Measurements from ENCODE around the gene ADAM33.
A peak's percentile ranks its signal among the peaks of the same experiment; 100 is the strongest.

ADAM33 gene

DNA sequence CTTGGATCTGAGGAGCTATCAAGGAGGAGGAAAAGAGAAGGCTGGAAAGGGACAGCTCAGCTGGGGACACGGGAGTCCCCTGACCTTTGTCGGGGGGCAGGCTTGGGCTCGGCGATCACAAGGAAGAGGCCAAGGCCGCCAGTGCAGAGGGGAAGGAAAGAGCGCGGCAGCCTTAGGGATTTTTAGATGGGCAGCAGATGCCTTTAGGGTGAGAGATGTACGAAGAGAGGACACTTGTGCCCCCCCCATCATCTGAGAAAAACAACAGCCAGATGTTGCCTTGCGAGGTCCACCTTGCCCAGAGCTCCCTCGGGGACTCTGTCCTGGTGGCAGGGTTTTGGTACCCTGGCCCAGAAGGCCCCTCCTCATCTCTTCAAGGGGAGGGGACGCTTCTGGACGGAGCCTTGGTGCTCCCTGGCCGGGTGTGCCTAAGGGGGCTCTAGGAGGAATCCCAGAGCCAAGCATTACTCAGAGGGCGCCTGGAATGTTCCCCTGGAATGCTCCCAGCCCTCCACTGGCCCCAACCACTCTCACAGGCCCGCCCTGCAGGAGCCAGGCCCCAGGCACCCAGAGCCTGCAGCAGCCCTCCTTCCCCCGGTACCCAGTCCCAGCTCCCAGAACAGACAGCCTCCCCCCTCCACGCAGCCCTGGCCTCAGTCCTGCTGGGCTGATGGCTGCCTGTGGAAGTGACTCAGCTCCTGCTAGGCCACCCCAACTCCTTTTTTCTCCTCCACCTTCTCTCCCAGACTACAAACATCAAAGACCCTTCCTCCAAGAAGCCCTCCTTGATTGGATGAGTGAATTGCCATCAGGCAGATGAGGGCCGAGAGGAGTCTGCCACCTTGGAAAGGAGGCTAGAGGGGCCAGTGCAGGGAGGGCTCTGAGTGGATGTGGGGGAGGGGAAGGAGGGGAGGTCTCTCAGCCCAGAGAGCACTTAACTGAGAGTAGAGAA is 1.8 kb downstream of the ADAM33 start:
- H3K9ac ChIP-seq (ENCODE audit: low read depth, low read length) = no peak overlapping the region
- no peaks in the 10 kb centered on the region for H3K36me3 ChIP-seq (ENCODE audit: control insufficient read depth, insufficient read depth, low read length)
- H3K4me3 ChIP-seq (ENCODE audit: low read depth, low read length) = no peak overlapping the region
- H3K4me1 ChIP-seq (ENCODE audit: control insufficient read depth, insufficient read depth, low read length) = peaks cover 11% of the 10 kb centered on the region
- peaks cover 26% of the 10 kb centered on the region for H3K27me3 ChIP-seq (ENCODE audit: control insufficient read depth, insufficient read depth, low read length)
- no peaks in the 10 kb centered on the region for H3K9me3 ChIP-seq (ENCODE audit: control insufficient read depth, insufficient read depth, low read length)

GRCh38 chr20:3678856-3679720 is 2.7 kb downstream of the ADAM33 start:
- Histone ChIP-seq H3K36me3 (ENCODE audit: control insufficient read depth, insufficient read depth, low read length) (no peaks in the 10 kb centered on the region), H3K27me3 (ENCODE audit: control insufficient read depth, insufficient read depth, low read length) (peaks cover 31% of the 10 kb centered on the region), H3K4me3 (ENCODE audit: low read depth, low read length) (no peak overlapping the region), H3K9me3 (ENCODE audit: control insufficient read depth, insufficient read depth, low read length) (no peaks in the 10 kb centered on the region), H3K9ac (ENCODE audit: low read depth, low read length) (no peak overlapping the region), H3K4me1 (ENCODE audit: control insufficient read depth, insufficient read depth, low read length) (peaks cover 2% of the 10 kb centered on the region)

DNA sequence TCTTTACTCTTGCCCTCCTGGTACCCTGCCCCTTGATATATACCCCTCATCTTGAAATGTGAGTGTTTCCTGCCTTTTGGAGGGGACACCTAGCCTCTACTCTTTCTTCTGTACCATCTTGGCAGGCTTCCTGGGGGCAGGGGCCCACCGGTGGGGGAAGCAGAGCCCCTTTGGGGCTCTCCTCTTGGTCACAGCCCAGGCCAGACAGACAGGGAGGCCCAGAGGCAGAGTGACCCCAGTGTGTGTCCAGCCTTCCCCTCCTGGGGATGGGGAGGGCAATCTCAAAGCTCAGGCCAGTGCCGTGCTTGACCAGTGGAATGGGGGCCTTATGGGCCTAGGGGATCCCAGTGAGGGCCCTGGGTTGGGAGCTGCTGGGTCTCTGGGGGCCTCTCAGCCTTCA is 3.6 kb downstream of the ADAM33 start:
- Histone ChIP-seq H3K4me1 (ENCODE audit: control insufficient read depth, insufficient read depth, low read length) (peaks cover 2% of the 10 kb centered on the region), H3K4me3 (ENCODE audit: low read depth, low read length) (no peak overlapping the region), H3K9me3 (ENCODE audit: control insufficient read depth, insufficient read depth, low read length) (no peaks in the 10 kb centered on the region), H3K27me3 (ENCODE audit: control insufficient read depth, insufficient read depth, low read length) (peaks cover 31% of the 10 kb centered on the region), H3K36me3 (ENCODE audit: control insufficient read depth, insufficient read depth, low read length) (no peaks in the 10 kb centered on the region), H3K9ac (ENCODE audit: low read depth, low read length) (no peak overlapping the region)

- no peak overlapping the region for H3K4me3 ChIP-seq (ENCODE audit: low read depth, low read length)
- H3K36me3 ChIP-seq (ENCODE audit: control insufficient read depth, insufficient read depth, low read length) = no peaks in the 10 kb centered on the region
- H3K27me3 ChIP-seq (ENCODE audit: control insufficient read depth, insufficient read depth, low read length) = peaks cover 34% of the 10 kb centered on the region
- no peak overlapping the region for H3K9ac ChIP-seq (ENCODE audit: low read depth, low read length)
- H3K4me1 ChIP-seq (ENCODE audit: control insufficient read depth, insufficient read depth, low read length) = peaks cover 2% of the 10 kb centered on the region
- H3K9me3 ChIP-seq (ENCODE audit: control insufficient read depth, insufficient read depth, low read length) = no peaks in the 10 kb centered on the region
Measured at GRCh38 chr20:3677733-3678132, 4.1 kb downstream of the ADAM33 start.

GRCh38 chr20:3674995-3675900 is 6.6 kb downstream of the ADAM33 start:
- no peaks in the 10 kb centered on the region for H3K9me3 ChIP-seq (ENCODE audit: control insufficient read depth, insufficient read depth, low read length)
- H3K36me3 ChIP-seq (ENCODE audit: control insufficient read depth, insufficient read depth, low read length) = no peaks in the 10 kb centered on the region
- no peak overlapping the region for H3K4me3 ChIP-seq (ENCODE audit: low read depth, low read length)
- H3K4me1 ChIP-seq (ENCODE audit: control insufficient read depth, insufficient read depth, low read length) = no peaks in the 10 kb centered on the region
- H3K27me3 ChIP-seq (ENCODE audit: control insufficient read depth, insufficient read depth, low read length) = peaks cover 39% of the 10 kb centered on the region
- H3K9ac ChIP-seq (ENCODE audit: low read depth, low read length) = no peak overlapping the region

GRCh38 chr20:3674447-3674846 is 7.4 kb downstream of the ADAM33 start:
- Histone ChIP-seq H3K4me1 (ENCODE audit: control insufficient read depth, insufficient read depth, low read length) (no peaks in the 10 kb centered on the region), H3K27me3 (ENCODE audit: control insufficient read depth, insufficient read depth, low read length) (peaks cover 39% of the 10 kb centered on the region), H3K9ac (ENCODE audit: low read depth, low read length) (no peak overlapping the region), H3K9me3 (ENCODE audit: control insufficient read depth, insufficient read depth, low read length) (no peaks in the 10 kb centered on the region), H3K36me3 (ENCODE audit: control insufficient read depth, insufficient read depth, low read length) (no peaks in the 10 kb centered on the region), H3K4me3 (ENCODE audit: low read depth, low read length) (no peak overlapping the region)

GRCh38 chr20:3673221-3674070 is 8.4 kb downstream of the ADAM33 start:
- peaks cover 39% of the 10 kb centered on the region for H3K27me3 ChIP-seq (ENCODE audit: control insufficient read depth, insufficient read depth, low read length)
- peak overlapping the region; percentile 48 for H3K4me3 ChIP-seq (ENCODE audit: low read depth, low read length)
- no peaks in the 10 kb centered on the region for H3K9me3 ChIP-seq (ENCODE audit: control insufficient read depth, insufficient read depth, low read length)
- no peaks in the 10 kb centered on the region for H3K4me1 ChIP-seq (ENCODE audit: control insufficient read depth, insufficient read depth, low read length)
- no peak overlapping the region for H3K9ac ChIP-seq (ENCODE audit: low read depth, low read length)
- no peaks in the 10 kb centered on the region for H3K36me3 ChIP-seq (ENCODE audit: control insufficient read depth, insufficient read depth, low read length)

DNA sequence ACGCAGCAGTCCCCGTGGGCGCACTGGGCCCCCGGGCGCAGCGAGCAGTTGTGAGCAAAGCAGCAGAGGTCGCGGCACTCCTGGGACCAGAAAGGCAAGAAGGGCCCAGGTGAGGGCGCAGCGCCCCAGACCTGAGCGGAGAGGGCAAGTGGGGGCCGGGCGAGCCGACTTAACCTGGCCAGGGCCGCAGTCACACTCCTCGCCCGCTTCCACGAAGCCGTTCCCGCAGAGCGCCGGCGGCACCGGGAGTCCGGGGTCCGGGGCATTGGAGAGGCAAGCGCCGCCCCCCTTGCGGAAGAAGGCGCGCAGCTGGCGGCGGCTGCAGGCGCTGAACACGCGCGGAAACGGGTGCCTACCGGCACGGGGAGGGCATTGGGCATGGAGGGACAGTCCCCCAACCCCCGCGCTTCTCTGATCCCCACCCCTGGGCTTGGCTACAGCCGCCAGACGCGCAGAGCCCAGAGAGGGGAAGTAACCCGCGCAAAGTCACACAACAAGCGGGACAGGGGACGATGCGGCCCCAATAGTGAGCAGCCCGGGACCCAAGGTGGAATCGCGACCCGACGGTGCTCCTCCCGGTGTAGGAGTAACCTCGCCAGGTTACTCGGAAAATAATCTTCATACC is 9.2 kb downstream of the ADAM33 start:
- Histone ChIP-seq H3K36me3 (ENCODE audit: control insufficient read depth, insufficient read depth, low read length) (no peaks in the 10 kb centered on the region), H3K4me3 (ENCODE audit: low read depth, low read length) (peak overlapping the region; percentile 48), H3K27me3 (ENCODE audit: control insufficient read depth, insufficient read depth, low read length) (peaks cover 36% of the 10 kb centered on the region), H3K4me1 (ENCODE audit: control insufficient read depth, insufficient read depth, low read length) (no peaks in the 10 kb centered on the region), H3K9me3 (ENCODE audit: control insufficient read depth, insufficient read depth, low read length) (no peaks in the 10 kb centered on the region), H3K9ac (ENCODE audit: low read depth, low read length) (peak overlapping the region; percentile 12)

DNA sequence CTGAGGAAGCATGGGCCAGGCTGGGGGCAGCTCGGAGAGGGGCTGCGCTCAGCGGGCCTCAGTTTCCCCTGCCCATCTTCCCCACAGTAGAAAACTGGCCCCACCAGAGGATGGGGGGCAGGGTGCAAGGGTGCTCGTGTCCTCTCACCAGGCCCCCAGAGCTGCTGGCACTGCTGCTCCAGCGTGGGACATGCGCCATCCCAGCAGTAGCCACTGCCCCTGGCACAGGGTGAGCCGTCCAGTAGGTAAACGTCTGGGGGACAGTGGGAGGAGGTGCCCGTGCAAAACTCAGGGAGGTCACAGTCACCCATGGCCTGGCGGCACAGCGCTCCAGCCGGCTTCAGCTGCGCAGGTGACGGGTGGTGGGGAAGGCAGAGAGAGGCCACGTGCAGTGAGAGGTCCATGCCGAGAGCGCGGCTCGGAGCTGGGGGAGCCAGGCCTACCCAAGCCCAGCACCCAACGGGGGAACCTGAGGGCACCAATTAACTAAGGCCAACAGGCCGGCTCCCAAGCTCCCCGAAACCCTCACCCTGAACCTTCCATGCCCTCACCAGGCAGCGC is 9.7 kb downstream of the ADAM33 start:
- Histone ChIP-seq H3K36me3 (ENCODE audit: control insufficient read depth, insufficient read depth, low read length) (no peaks in the 10 kb centered on the region), H3K9me3 (ENCODE audit: control insufficient read depth, insufficient read depth, low read length) (no peaks in the 10 kb centered on the region), H3K27me3 (ENCODE audit: control insufficient read depth, insufficient read depth, low read length) (peaks cover 36% of the 10 kb centered on the region), H3K4me3 (ENCODE audit: low read depth, low read length) (peak overlapping the region; percentile 48), H3K9ac (ENCODE audit: low read depth, low read length) (peak overlapping the region; percentile 12), H3K4me1 (ENCODE audit: control insufficient read depth, insufficient read depth, low read length) (no peaks in the 10 kb centered on the region)

GRCh38 chr20:3670945-3671344 is 10.9 kb downstream of the ADAM33 start:
- H3K9ac ChIP-seq (ENCODE audit: low read depth, low read length) = no peak overlapping the region
- H3K9me3 ChIP-seq (ENCODE audit: control insufficient read depth, insufficient read depth, low read length) = no peaks in the 10 kb centered on the region
- H3K4me3 ChIP-seq (ENCODE audit: low read depth, low read length) = no peak overlapping the region
- H3K36me3 ChIP-seq (ENCODE audit: control insufficient read depth, insufficient read depth, low read length) = no peaks in the 10 kb centered on the region
- no peaks in the 10 kb centered on the region for H3K4me1 ChIP-seq (ENCODE audit: control insufficient read depth, insufficient read depth, low read length)
- peaks cover 36% of the 10 kb centered on the region for H3K27me3 ChIP-seq (ENCODE audit: control insufficient read depth, insufficient read depth, low read length)

Measured in iPS-15b (cell line).